Calu3 (cell line): ENCODE measurements around the gene C1orf198. TPM values are rescaled to one million over a fixed set of nuclear protein-coding genes. Genes with fewer than 3 reads are reported as not detected.
A peak's percentile ranks its signal among the peaks of the same experiment; 100 is the strongest.

ENCODE experiments used
- BruUV-seq: library from RNA; stranded (reverse); fragments of 400-500 nt; replicated peaks from 2 replicates; lab custom pipeline; 2021; lab: Mats Ljungman, UMichigan
- CTCF ChIA-PET: fragments of 300-600 bp; sonication (Branson Sonifier 250); formaldehyde crosslinking; loops from one replicate; lab custom pipeline; 2022; ENCODE audit warnings: antibody characterized with exemption; lab: Charles Lee
- DNase-seq: peaks from one replicate; pipeline ENCODE4 v3.0.0; 2022
- H3K27ac Mint-ChIP-seq: one replicate; pipeline ENCODE4 v1.8.0; 2022; ENCODE audit warnings: mixed read lengths; ENCODE audit not compliant: unreplicated experiment
- H3K27me3 Mint-ChIP-seq: one replicate; pipeline ENCODE4 v1.8.0; 2022; ENCODE audit warnings: mixed read lengths; ENCODE audit not compliant: unreplicated experiment
- H3K36me3 Mint-ChIP-seq: one replicate; pipeline ENCODE4 v1.8.0; 2022; ENCODE audit warnings: mild to moderate bottlenecking, moderate library complexity, mixed read lengths; ENCODE audit not compliant: insufficient read depth, unreplicated experiment
- H3K4me1 Mint-ChIP-seq: one replicate; pipeline ENCODE4 v1.8.0; 2022; ENCODE audit warnings: mild to moderate bottlenecking, low read depth, mixed read lengths; ENCODE audit not compliant: unreplicated experiment
- H3K4me3 Mint-ChIP-seq: one replicate; pipeline ENCODE4 v1.8.0; 2022; ENCODE audit warnings: mild to moderate bottlenecking, low read depth, moderate library complexity, mixed read lengths; ENCODE audit not compliant: unreplicated experiment
- H3K9me3 Mint-ChIP-seq: one replicate; pipeline ENCODE4 v1.8.0; 2022; ENCODE audit warnings: low read depth, mixed read lengths; ENCODE audit not compliant: unreplicated experiment
- intact Hi-C: fragments of 100-400 bp; cut with micrococcal nuclease; formaldehyde crosslinking; loops from one replicate; pipeline ENCODE4 v1.10.0; 2022; ENCODE audit not compliant: unreplicated experiment
- total RNA-seq: library from RNA; stranded (reverse); gene quantifications from 2 replicates; pipeline ENCODE4 v1.2.3, GENCODE V29; 2022
- TF ChIP-seq, protein P1 (sequence below): fragments of 200-600 bp; IDR thresholded peaks from one replicate; pipeline ENCODE4 v1.8.0; 2022; ENCODE audit warnings: antibody characterized with exemption; ENCODE audit not compliant: unreplicated experiment

C1orf198 gene
- total RNA-seq, 1 experiment from 2014 or later, result 80.4 TPM

DNA sequence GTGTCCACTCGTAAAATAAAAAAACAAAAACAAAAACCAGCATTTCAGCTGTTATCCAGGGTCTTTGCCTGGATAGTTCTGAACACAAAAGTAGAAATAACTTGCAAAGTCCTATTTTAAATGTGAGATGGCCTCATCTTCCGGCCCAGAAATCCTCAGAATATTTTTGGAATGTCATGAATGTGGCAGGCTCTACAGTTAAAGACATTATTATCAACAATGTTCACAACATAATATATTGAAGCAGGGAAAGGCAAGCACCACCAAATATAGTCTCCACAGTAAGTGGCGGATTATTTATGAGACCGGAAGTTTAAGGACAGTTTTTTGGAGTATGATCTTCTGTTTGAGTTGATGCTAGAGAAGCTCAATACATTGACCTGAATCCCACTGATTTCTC lies 1.2 kb upstream of the C1orf198 start:
- intact Hi-C loops, result loop anchor here (5.0 kb wide), 2 partner anchors 108 to 468 kb away; partner anchors contain the start of genes ARV1, EXOC8, SPRTN and TTC13
- DNase-seq, result no peak
- no TSS peak for BruUV-seq
- Mint-ChIP-seq H3K4me3 (peak overlapping the region; percentile 86), H3K4me1 (peaks cover 36% of the 10 kb centered on the region), H3K27ac (peak overlapping the region; percentile 97), H3K36me3 (peaks cover 38% of the 10 kb centered on the region), H3K9me3 (no peaks in the 10 kb centered on the region), H3K27me3 (no peaks in the 10 kb centered on the region)
- TF ChIP-seq, protein P1, sequence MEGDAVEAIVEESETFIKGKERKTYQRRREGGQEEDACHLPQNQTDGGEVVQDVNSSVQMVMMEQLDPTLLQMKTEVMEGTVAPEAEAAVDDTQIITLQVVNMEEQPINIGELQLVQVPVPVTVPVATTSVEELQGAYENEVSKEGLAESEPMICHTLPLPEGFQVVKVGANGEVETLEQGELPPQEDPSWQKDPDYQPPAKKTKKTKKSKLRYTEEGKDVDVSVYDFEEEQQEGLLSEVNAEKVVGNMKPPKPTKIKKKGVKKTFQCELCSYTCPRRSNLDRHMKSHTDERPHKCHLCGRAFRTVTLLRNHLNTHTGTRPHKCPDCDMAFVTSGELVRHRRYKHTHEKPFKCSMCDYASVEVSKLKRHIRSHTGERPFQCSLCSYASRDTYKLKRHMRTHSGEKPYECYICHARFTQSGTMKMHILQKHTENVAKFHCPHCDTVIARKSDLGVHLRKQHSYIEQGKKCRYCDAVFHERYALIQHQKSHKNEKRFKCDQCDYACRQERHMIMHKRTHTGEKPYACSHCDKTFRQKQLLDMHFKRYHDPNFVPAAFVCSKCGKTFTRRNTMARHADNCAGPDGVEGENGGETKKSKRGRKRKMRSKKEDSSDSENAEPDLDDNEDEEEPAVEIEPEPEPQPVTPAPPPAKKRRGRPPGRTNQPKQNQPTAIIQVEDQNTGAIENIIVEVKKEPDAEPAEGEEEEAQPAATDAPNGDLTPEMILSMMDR, result no peak
- CTCF ChIA-PET, result interaction anchor here (0.6 to 2.5 kb wide), 3 partner anchors 11 to 468 kb away, joined by 3 to 12 read pairs (median 5); partner anchors contain the start of genes EXOC8, FAM89A and SPRTN

DNA sequence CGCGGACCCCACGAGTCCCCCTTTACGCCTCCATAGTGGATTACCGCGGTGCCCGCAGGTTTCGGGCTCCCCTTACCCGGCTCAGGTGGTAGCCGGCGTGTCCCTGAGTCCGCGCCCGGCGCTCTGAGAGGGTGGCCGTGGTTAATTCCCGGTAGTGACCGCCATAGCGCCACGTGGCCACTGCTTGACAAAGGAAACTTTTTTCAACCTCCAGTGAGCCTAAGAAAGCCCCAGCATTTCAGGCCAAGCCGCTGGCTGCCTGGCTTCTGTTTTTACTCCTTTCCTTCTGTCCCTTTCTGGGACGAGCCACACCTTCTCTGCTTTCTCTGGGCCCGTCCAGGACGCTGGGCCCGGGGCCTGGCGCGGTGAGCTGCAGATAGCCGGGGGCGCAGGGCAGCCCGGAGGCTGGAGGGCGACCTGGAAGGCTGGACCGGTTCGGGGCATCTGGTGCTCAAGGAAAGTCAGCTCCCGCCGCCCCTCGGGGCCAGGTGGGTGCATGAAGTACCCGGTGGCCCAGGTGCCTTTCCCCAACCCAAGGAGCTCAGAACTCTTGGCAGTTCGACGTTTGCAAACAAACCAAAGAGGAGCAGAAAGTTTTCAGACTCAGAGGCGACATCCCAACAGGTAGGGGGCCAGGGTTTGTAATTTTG lies 540 bp upstream of the C1orf198 start:
- no peaks in the 10 kb centered on the region for H3K27me3 Mint-ChIP-seq
- CTCF ChIA-PET, result interaction anchor here (0.6 to 3.1 kb wide), 6 partner anchors 10 to 469 kb away, joined by 3 to 12 read pairs (median 4); partner anchors contain the start of genes EXOC8, FAM89A and SPRTN
- no peaks in the 10 kb centered on the region for H3K9me3 Mint-ChIP-seq
- H3K4me1 Mint-ChIP-seq, result peaks cover 42% of the 10 kb centered on the region
- H3K36me3 Mint-ChIP-seq, result peaks cover 38% of the 10 kb centered on the region
- peak overlapping the region; percentile 86 for H3K4me3 Mint-ChIP-seq
- TSS peak; percentile 74 for BruUV-seq
- peak; percentile 78 for DNase-seq
- TF ChIP-seq, protein P1, result no peak
- peak overlapping the region; percentile 97 for H3K27ac Mint-ChIP-seq
- intact Hi-C loops, result loop anchor here (5.0 kb wide), 2 partner anchors 108 to 468 kb away; partner anchors contain the start of genes ARV1, EXOC8, SPRTN and TTC13

DNA sequence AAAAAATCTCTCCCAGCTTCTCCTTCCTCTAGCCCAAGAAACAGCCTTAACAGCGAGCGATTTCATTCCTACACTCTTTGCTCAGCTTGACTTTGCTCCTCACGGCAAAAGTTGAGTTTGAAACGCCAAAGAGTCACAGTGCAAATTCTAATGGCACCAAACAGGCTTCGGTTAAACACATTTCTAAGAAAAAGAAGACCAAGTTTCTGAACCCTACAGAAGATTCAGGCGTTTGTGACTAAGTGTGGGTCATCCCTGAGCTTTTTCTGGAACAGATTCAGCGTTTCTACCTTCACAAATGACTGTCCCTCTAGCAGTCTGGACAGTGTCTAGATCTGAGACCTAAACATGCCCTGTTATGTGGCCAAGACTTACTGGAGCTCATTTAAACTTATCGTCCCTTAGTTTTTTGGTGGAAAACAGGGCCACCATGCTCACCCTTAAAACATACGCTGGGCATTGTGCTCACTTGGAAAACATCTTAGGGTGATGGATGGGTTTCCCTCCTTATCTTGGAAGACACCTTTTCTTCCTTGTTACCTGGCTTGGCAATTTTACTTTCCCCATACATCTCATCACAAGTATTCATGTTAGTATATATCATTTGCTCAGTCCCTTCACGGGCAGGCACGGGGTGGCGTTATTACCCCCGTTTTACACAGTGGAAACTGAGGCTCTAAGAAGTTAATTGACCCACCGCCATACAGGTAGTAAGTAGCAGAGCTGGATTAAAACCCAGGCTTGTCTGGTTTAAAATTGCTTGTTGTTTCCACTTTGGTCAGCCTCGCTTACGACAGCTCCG lies 1.0 kb downstream of the C1orf198 start:
- intact Hi-C loops, result loop anchor here (2.0 to 5.0 kb wide), 4 partner anchors 43 to 470 kb away; partner anchors contain the start of genes ARV1, EXOC8, SPRTN and TTC13
- peak overlapping the region; percentile 97 for H3K27ac Mint-ChIP-seq
- H3K36me3 Mint-ChIP-seq, result peaks cover 44% of the 10 kb centered on the region
- H3K4me3 Mint-ChIP-seq, result peak overlapping the region; percentile 86
- DNase-seq, result no peak
- H3K9me3 Mint-ChIP-seq, result no peaks in the 10 kb centered on the region
- no peaks in the 10 kb centered on the region for H3K27me3 Mint-ChIP-seq
- TF ChIP-seq, protein P1, result no peak
- TSS peak; percentile 57 for BruUV-seq
- H3K4me1 Mint-ChIP-seq, result peaks cover 58% of the 10 kb centered on the region
- CTCF ChIA-PET, result interaction anchor here (1.0 to 3.1 kb wide), 7 partner anchors 9 to 69 kb away, joined by 3 to 12 read pairs (median 3); no protein-coding TSS in a partner anchor
